Neural crest cell (in vitro differentiated cells): Measurements from ENCODE around the gene PPP1R12A. TPM values are rescaled to one million over a fixed set of nuclear protein-coding genes. Genes with fewer than 3 reads are reported as not detected.
"Not testable (repeated sequence)": the region's sequence is repeated elsewhere in the genome, so short reads cannot be mapped to it uniquely, and the experiment has no call there.

Source experiments
- DNase-seq: peaks from one replicate; pipeline ENCODE4 v3.0.0; 2021; ENCODE audit warnings: low read depth, mixed read lengths, low spot score
- H3K27ac Mint-ChIP-seq: one replicate; pipeline ENCODE4 v1.8.0; 2021; ENCODE audit warnings: mild to moderate bottlenecking, mixed read lengths; ENCODE audit not compliant: unreplicated experiment
- H3K27me3 Mint-ChIP-seq: 2 replicates; pipeline ENCODE4 v1.8.0; 2021; ENCODE audit warnings: low read depth, mild to moderate bottlenecking, mixed read lengths
- H3K36me3 Mint-ChIP-seq: 2 replicates; pipeline ENCODE4 v1.8.0; 2021; ENCODE audit warnings: low read depth, mild to moderate bottlenecking, mixed read lengths
- H3K4me1 Mint-ChIP-seq: 2 replicates; pipeline ENCODE4 v1.8.0; 2021; ENCODE audit warnings: mixed read lengths
- H3K4me3 Mint-ChIP-seq: one replicate; pipeline ENCODE4 v1.8.0; 2021; ENCODE audit warnings: mild to moderate bottlenecking, mixed read lengths
- H3K9me3 Mint-ChIP-seq: 2 replicates; pipeline ENCODE4 v1.8.0; 2021; ENCODE audit warnings: mixed read lengths
- long read RNA-seq: library from polyadenylated mRNA; unstranded; transcript quantifications from one replicate; pipeline ENCODE4 v2.0.0, GENCODE V29; 2020
- total RNA-seq: library from RNA; stranded (reverse); gene quantifications from 2 replicates; pipeline ENCODE4 v1.2.1, GENCODE V29; 2021
- TF ChIP-seq, protein P1 (sequence below): fragments of 200-600 bp; sonication (generic); conservative IDR thresholded peaks from 2 replicates; pipeline ENCODE4 v1.5.0; 2021; ENCODE audit warnings: antibody characterized with exemption, mild to moderate bottlenecking

PPP1R12A gene
- 65.7 and 72.3 TPM in 2 replicates for total RNA-seq
- long read RNA-seq, partial matches to known transcripts: 85 of 105 reads
- long read RNA-seq, other reads (novel, unspliced or antisense): 20 of 105 reads

DNA sequence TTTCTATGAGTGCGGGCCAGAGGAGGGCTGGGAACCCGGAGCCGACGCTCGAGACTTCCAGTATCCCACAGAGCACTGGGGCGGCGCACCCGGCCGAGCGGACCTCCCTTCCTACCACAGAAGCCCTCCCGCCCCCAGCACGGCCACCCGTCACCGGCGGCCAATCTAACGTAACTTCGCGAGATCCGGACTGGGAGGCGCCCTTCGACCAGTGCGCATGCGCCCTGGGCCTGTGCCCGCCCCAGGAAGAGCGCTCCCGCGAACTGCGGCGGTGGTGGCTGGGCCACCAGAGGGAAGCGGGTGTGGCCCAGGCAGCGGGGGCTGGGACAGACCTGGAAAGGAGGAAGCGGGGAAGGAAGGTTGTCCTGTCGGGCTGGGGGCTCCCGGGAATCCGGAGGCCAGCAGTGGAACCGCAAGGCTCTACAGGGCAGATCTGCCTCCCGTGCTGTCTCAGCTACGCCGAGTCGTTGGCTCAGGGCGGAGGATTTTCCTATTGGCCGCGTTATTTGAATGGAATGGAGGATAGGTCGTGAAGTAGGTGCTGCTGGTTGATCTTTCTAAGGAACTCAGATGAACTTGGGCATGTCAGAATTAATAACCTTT, at the start of gene PPP1R12A:
Gene PPP1R12A (minus strand): TSS at position 77 of the 603 bp plus-strand sequence. CDS start 166 bp downstream, outside the sequence.
- peak within 1 kb of the TSS; percentile 100 for H3K4me3 Mint-ChIP-seq
- DNase-seq: peak; percentile 88
- H3K36me3 Mint-ChIP-seq: no peaks in the 10 kb centered on the region
- H3K27me3 Mint-ChIP-seq: no peaks in the 10 kb centered on the region
- no peaks in the 10 kb centered on the region for H3K9me3 Mint-ChIP-seq
- peak within 1 kb of the TSS; percentile 99 for H3K27ac Mint-ChIP-seq
- TF ChIP-seq, protein P1, sequence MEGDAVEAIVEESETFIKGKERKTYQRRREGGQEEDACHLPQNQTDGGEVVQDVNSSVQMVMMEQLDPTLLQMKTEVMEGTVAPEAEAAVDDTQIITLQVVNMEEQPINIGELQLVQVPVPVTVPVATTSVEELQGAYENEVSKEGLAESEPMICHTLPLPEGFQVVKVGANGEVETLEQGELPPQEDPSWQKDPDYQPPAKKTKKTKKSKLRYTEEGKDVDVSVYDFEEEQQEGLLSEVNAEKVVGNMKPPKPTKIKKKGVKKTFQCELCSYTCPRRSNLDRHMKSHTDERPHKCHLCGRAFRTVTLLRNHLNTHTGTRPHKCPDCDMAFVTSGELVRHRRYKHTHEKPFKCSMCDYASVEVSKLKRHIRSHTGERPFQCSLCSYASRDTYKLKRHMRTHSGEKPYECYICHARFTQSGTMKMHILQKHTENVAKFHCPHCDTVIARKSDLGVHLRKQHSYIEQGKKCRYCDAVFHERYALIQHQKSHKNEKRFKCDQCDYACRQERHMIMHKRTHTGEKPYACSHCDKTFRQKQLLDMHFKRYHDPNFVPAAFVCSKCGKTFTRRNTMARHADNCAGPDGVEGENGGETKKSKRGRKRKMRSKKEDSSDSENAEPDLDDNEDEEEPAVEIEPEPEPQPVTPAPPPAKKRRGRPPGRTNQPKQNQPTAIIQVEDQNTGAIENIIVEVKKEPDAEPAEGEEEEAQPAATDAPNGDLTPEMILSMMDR: peak; percentile 16
- H3K4me1 Mint-ChIP-seq: peaks cover 37% of the 10 kb centered on the region

DNA sequence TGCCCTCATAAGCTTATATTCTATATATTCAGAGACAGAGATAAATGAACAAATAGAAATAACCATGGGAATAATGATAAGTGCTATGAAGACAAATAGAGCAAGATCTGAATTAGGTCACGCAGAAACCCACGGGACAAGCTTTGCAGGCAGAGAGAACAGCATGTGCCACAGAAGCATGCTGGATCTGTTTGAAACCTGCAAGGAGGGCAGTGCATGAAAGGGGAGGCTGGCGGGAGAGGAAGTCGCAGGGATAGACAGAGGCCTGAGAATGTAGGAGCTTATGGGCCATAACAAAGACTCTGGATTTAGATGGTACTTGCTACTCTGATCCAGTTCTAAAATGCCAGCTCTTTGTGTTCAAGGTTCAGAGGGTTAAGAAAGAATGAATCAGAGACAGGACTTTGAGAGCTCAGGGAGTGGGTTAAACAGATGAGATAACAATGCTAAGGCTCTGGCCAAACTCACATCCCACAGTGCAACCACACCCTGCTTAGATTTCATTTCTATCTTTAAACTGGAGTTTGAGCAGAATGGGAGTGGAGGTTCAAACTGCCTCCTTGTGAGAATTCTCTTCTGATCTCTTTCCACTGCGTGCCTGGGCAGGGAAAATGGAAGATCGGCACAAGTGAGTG, 49.2 kb upstream of the PPP1R12A start:
- no peaks in the 10 kb centered on the region for H3K9me3 Mint-ChIP-seq
- no peak overlapping the region for H3K4me3 Mint-ChIP-seq
- no peaks in the 10 kb centered on the region for H3K4me1 Mint-ChIP-seq
- no peaks in the 10 kb centered on the region for H3K27me3 Mint-ChIP-seq
- H3K27ac Mint-ChIP-seq: no peak overlapping the region
- no peak for DNase-seq
- H3K36me3 Mint-ChIP-seq: no peaks in the 10 kb centered on the region
- TF ChIP-seq, protein P1: no peak

GRCh38 chr12:79983492-79983891, 48.6 kb upstream of the PPP1R12A start:
- no peak overlapping the region for H3K4me3 Mint-ChIP-seq
- no peaks in the 10 kb centered on the region for H3K4me1 Mint-ChIP-seq
- H3K36me3 Mint-ChIP-seq: no peaks in the 10 kb centered on the region
- no peaks in the 10 kb centered on the region for H3K9me3 Mint-ChIP-seq
- DNase-seq: no peak
- TF ChIP-seq, protein P1: no peak
- no peak overlapping the region for H3K27ac Mint-ChIP-seq
- H3K27me3 Mint-ChIP-seq: no peaks in the 10 kb centered on the region

- Mint-ChIP-seq H3K9me3 (no peaks in the 10 kb centered on the region), H3K4me1 (peaks cover 4% of the 10 kb centered on the region), H3K27me3 (no peaks in the 10 kb centered on the region), H3K27ac (no peak overlapping the region), H3K36me3 (no peaks in the 10 kb centered on the region), H3K4me3 (no peak overlapping the region)
- no peak for DNase-seq
- TF ChIP-seq, protein P1: no peak
Measured at GRCh38 chr12:79982086-79983062, 47.5 kb upstream of the PPP1R12A start.

DNA sequence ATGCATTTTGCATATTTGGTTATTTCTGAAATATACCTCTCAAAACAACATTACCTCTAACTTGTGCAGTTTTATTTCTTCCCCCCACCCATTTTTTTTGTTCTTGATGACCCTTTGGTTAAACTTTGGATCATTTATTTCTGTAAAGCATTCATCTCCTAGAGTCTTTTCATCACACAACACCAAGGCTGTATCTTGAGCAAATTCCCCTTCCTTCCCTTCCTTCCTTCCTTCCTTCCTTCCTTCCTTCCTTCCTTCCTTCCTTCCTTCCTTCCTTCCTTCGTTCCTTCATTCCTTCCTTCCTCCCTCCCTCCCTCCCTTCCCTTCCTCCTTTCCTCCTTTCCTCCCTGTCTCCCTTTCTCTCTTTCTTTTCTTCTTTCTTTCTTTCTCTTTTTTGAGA, 43.8 kb upstream of the PPP1R12A start:
- Mint-ChIP-seq H3K4me1 (peaks cover 4% of the 10 kb centered on the region), H3K9me3 (no peaks in the 10 kb centered on the region), H3K36me3 (no peaks in the 10 kb centered on the region), H3K27ac (no peak overlapping the region), H3K27me3 (no peaks in the 10 kb centered on the region), H3K4me3 (no peak overlapping the region)
- DNase-seq: no peak
- TF ChIP-seq, protein P1: no peak

GRCh38 chr12:79977856-79978460, 43.1 kb upstream of the PPP1R12A start:
- not testable (repeated sequence) for H3K27ac Mint-ChIP-seq, H3K27me3 Mint-ChIP-seq, DNase-seq, H3K9me3 Mint-ChIP-seq, H3K4me3 Mint-ChIP-seq, H3K36me3 Mint-ChIP-seq, H3K4me1 Mint-ChIP-seq
